GM12878 (cell line): ENCODE measurements around the gene BCOR. TPM values are rescaled to one million over a fixed set of nuclear protein-coding genes. Genes with fewer than 3 reads are reported as not detected.

ENCODE experiments used
- ATAC-seq: fragments of 200-7000 bp; cut with Tn5 transposase; 3 replicates; pipeline ENCODE4 v1.9.1; 2020; ENCODE audit warnings: mild to moderate bottlenecking, moderate library complexity
- BruUV-seq: library from RNA; stranded (reverse); fragments of 400-500 nt; replicated peaks from 2 replicates; lab custom pipeline; 2021; lab: Mats Ljungman, UMichigan
- CTCF ChIA-PET: fragments of 300-600 bp; sonication (Branson Sonifier 250); formaldehyde crosslinking; extraction: SDS; loops from one replicate; lab custom pipeline; 2021; ENCODE audit warnings: inconsistent platforms; lab: Yijun Ruan, JAX
- POLR2A ChIA-PET: fragments of 350-600 bp; formaldehyde crosslinking; extraction: SDS; loops from one replicate; lab custom pipeline; 2021; ENCODE audit warnings: inconsistent platforms; lab: Charles Lee
- RAD21 ChIA-PET: fragments of 300-600 bp; sonication (Branson Sonifier 250); formaldehyde crosslinking; loops from one replicate; lab custom pipeline; 2023; ENCODE audit warnings: antibody characterized with exemption; ENCODE audit not compliant: unreplicated experiment; lab: Charles Lee
- SMC1A ChIA-PET: fragments of 300-600 bp; sonication (Branson Sonifier 250); formaldehyde crosslinking; loops from one replicate; lab custom pipeline; 2023; ENCODE audit not compliant: unreplicated experiment, uncharacterized antibody; lab: Charles Lee
- DNase-seq: peaks from one replicate; pipeline ENCODE4 v3.0.0-alpha.2; 2011; ENCODE audit warnings: low read depth, low spot score
- FAIRE-seq: peaks from 3 replicates; lab custom pipeline; 2011; peaks lifted over from hg19 to GRCh38; lab: Jason Lieb, UNC
- H2AFZ ChIP-seq: 2 replicates; pipeline ENCODE4 v1.6.0; 2011; ENCODE audit warnings: low read depth, low read length, control low read depth; ENCODE audit not compliant: control insufficient read depth
- H3K27ac ChIP-seq: 2 replicates; pipeline ENCODE4 v1.5.1; 2011; ENCODE audit warnings: control low read depth; ENCODE audit not compliant: control insufficient read depth, insufficient read depth
- H3K27me3 ChIP-seq, 2 experiments: replicated peaks in 1 of 2; 2 replicates each; pipeline versions ENCODE4 v1.6.0 to v1.6.1; 2011; ENCODE audit warnings: low read length in 1 of 2; ENCODE audit not compliant: control insufficient read depth in 2 of 2, insufficient read depth in 2 of 2
- H3K36me3 ChIP-seq, 2 experiments: 2 replicates each; pipeline ENCODE4 v1.5.1; 2011; ENCODE audit warnings: low read length in 1 of 2; ENCODE audit not compliant: control insufficient read depth in 2 of 2, insufficient read depth in 2 of 2
- H3K4me1 ChIP-seq: 2 replicates; pipeline ENCODE4 v1.6.1; 2011; ENCODE audit warnings: mild to moderate bottlenecking, low read length, moderate library complexity, mixed read lengths; ENCODE audit not compliant: control insufficient read depth, insufficient read depth
- H3K4me2 ChIP-seq: 2 replicates; pipeline ENCODE4 v1.6.0; 2011; ENCODE audit warnings: control low read depth; ENCODE audit not compliant: control insufficient read depth, insufficient read depth
- H3K4me3 ChIP-seq: fragments of 200-600 bp; sonication (generic); 2 replicates; pipeline ENCODE4 v1.5.1; 2016
- H3K79me2 ChIP-seq: 2 replicates; pipeline ENCODE4 v1.6.0; 2011; ENCODE audit warnings: low read length; ENCODE audit not compliant: control insufficient read depth, insufficient read depth
- H3K9ac ChIP-seq: 2 replicates; pipeline ENCODE4 v1.8.0; 2011; ENCODE audit warnings: low read length, control low read depth, mixed read lengths; ENCODE audit not compliant: control insufficient read depth, insufficient read depth
- H3K9me3 ChIP-seq: replicated peaks from 3 replicates; pipeline ENCODE4 v1.5.1; 2011; ENCODE audit warnings: mild to moderate bottlenecking, low read length; ENCODE audit not compliant: control insufficient read depth, insufficient read depth
- H4K20me1 ChIP-seq: 2 replicates; pipeline ENCODE4 v1.6.0; 2011; ENCODE audit not compliant: control insufficient read depth, insufficient read depth
- ASH2L ChIP-seq: fragments of 300-600, 200-600 bp; sonication (generic); IDR thresholded peaks from 2 replicates; pipeline ENCODE4 v1.6.1; 2017; ENCODE audit warnings: low read depth, mild to moderate bottlenecking, borderline replicate concordance
- BHLHE40 ChIP-seq, 2 experiments: fragments of 450-650 bp in 1 of 2; IDR thresholded peaks; 2 replicates each; pipeline ENCODE4 v1.6.1; 2011 to 2017; ENCODE audit warnings: low read depth in 2 of 2, borderline replicate concordance in 1 of 2, improper control_type of control experiment in 1 of 2, low read length in 1 of 2, mild to moderate bottlenecking in 1 of 2
- KAT2A ChIP-seq: conservative IDR thresholded peaks from 2 replicates; pipeline ENCODE4 v1.6.1; 2011; ENCODE audit warnings: low read depth, low read length; ENCODE audit not compliant: control insufficient read depth
- MXI1 ChIP-seq: fragments of 150-350 bp; IDR thresholded peaks from 2 replicates; pipeline ENCODE4 v1.6.1; 2011; ENCODE audit warnings: low read depth, mild to moderate bottlenecking, inconsistent platforms, low read length, improper control_type of control experiment
- NFIC ChIP-seq: IDR thresholded peaks from 2 replicates; pipeline ENCODE4 v1.6.1; 2012; ENCODE audit warnings: low read depth, mild to moderate bottlenecking, inconsistent platforms, low read length, moderate library complexity
- PAX8 ChIP-seq: fragments of 450-650 bp; IDR thresholded peaks from 2 replicates; pipeline ENCODE4 v1.6.1; 2017; ENCODE audit warnings: mild to moderate bottlenecking, moderate library complexity
- SMC3 ChIP-seq: IDR thresholded peaks from 2 replicates; pipeline ENCODE4 v1.6.1; 2011; ENCODE audit warnings: low read length, improper control_type of control experiment, borderline replicate concordance
- TAF1 ChIP-seq: IDR thresholded peaks from 2 replicates; pipeline ENCODE4 v1.6.1; 2011; ENCODE audit warnings: mild to moderate bottlenecking, low read depth, low read length, borderline replicate concordance
- TARDBP ChIP-seq: IDR thresholded peaks from 2 replicates; pipeline ENCODE4 v1.6.1; 2016; ENCODE audit warnings: borderline replicate concordance
- TBL1XR1 ChIP-seq: IDR thresholded peaks from 2 replicates; pipeline ENCODE4 v1.6.1; 2012; ENCODE audit warnings: low read depth, low read length, improper control_type of control experiment
- WRNIP1 ChIP-seq: IDR thresholded peaks from 2 replicates; pipeline ENCODE4 v1.6.1; 2011; ENCODE audit warnings: low read depth, low read length, improper control_type of control experiment, borderline replicate concordance
- ZNF274 ChIP-seq: IDR thresholded peaks from one replicate; pipeline ENCODE4 v1.8.0; 2011; ENCODE audit not compliant: insufficient read length, insufficient read depth
- WGBS: methylation state at CpG from one replicate; pipeline ENCODE4 v1.1.6; 2016; ENCODE audit warnings: low lambda C conversion rate; ENCODE audit not compliant: insufficient replicate concordance, insufficient coverage; ENCODE audit errors: missing lambda C conversion rate; 5-methylcytosine and 5-hydroxymethylcytosine counted together
- in situ Hi-C: fragments of 300-500 bp; cut with MboI; formaldehyde crosslinking; loops from 9 replicates; pipeline ENCODE4 v1.14.3; 2018; ENCODE audit warnings: mixed read lengths
- intact Hi-C: fragments of 100-400 bp; cut with micrococcal nuclease; formaldehyde crosslinking; loops from one replicate; pipeline ENCODE4 v1.14.2; 2022; ENCODE audit not compliant: unreplicated experiment
- polyA plus RNA-seq, 11 experiments: library from polyadenylated mRNA; depleted of rRNA in 4 of 11; unstranded in 6 of 11; stranded (reverse) in 5 of 11; fragments of >200 nt; fragmentation: Nextera tagmentation in 4 of 11; fragmentation: Illumina TruSeq in 1 of 11; extraction: Ambion mirVana in 4 of 11; extraction: Trizol in 1 of 11; gene quantifications; 1 replicate in 1 of 11; 2 replicates in 10 of 11; pipeline versions ENCODE4 v1.2.1 to v1.2.3, GENCODE V29; 2011 to 2016; ENCODE audit warnings: inconsistent platforms in 2 of 11, missing spikeins in 2 of 11, low read depth in 1 of 11
- total RNA-seq, 4 experiments: library from RNA; depleted of rRNA in 3 of 4; stranded (reverse); fragments of >200 nt in 3 of 4; fragmentation: Illumina TruSeq in 1 of 4; extraction: Trizol in 1 of 4; gene quantifications; 2 replicates each; pipeline versions ENCODE4 v1.2.1 to v1.2.3, GENCODE V29; 2013 to 2021
- TF ChIP-seq, protein P1 (sequence below): IDR thresholded peaks from 2 replicates; pipeline ENCODE4 v1.6.1; 2012; ENCODE audit warnings: low read length, inconsistent platforms
- TF ChIP-seq, protein P2 (sequence below): fragments of 450-650 bp; IDR thresholded peaks from 2 replicates; pipeline ENCODE4 v1.6.1; 2018; ENCODE audit warnings: mild to moderate bottlenecking, low read depth, moderate library complexity; ENCODE audit not compliant: partially characterized antibody
- TF ChIP-seq, protein P3 (sequence below): fragments of 450-650 bp; IDR thresholded peaks from 2 replicates; pipeline ENCODE4 v1.6.1; 2017; ENCODE audit warnings: mild to moderate bottlenecking, moderate library complexity

The BCOR gene
- total and polyA plus RNA-seq, 10 of the 15 experiments (the other 5 are each of a cell fraction or from before 2014, with no cell fraction given), result 5.1 to 16.4 (median 10.1) TPM

DNA sequence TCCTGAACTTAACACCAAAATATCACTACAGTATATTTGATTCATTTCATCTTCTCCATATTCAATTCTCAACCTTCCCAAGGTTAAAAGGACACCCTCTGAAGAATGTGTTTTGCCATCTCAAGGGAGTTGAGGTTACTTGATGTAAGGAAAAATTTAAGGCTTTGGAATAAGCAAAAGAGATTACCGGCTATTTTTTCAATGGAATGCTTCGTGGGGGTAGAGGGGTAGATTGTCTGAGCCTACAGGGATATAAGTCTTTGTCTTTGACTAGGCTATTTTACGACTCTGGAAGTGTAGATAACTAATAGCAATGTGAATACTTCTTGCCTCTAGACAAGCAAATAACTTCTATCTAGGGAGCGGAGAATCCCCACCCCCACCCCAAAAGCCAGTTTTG is 78.2 kb downstream of the BCOR start:
- ChIA-PET POLR2A (no interaction called here), SMC1A (no interaction called here)
- no peak for DNase-seq
- H3K27me3 ChIP-seq, result no peaks in the 10 kb centered on the region
- TF ChIP-seq SMC3 (no peak), PAX8 (no peak), BHLHE40 (IDR thresholded peaks at IDR 0.05; ENCODE audit: borderline replicate concordance in 1 of 2, low read depth in 2 of 2, low read length in 1 of 2) (no peak), MXI1 (no peak), WRNIP1 (no peak), ASH2L (no peak), KAT2A (no peak), TAF1 (no peak), ZNF274 (no peak), TBL1XR1 (no peak), NFIC (no peak), TARDBP (no peak)
- TF ChIP-seq, protein P1, sequence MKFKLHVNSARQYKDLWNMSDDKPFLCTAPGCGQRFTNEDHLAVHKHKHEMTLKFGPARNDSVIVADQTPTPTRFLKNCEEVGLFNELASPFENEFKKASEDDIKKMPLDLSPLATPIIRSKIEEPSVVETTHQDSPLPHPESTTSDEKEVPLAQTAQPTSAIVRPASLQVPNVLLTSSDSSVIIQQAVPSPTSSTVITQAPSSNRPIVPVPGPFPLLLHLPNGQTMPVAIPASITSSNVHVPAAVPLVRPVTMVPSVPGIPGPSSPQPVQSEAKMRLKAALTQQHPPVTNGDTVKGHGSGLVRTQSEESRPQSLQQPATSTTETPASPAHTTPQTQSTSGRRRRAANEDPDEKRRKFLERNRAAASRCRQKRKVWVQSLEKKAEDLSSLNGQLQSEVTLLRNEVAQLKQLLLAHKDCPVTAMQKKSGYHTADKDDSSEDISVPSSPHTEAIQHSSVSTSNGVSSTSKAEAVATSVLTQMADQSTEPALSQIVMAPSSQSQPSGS, result no peak
- TF ChIP-seq, protein P2, sequence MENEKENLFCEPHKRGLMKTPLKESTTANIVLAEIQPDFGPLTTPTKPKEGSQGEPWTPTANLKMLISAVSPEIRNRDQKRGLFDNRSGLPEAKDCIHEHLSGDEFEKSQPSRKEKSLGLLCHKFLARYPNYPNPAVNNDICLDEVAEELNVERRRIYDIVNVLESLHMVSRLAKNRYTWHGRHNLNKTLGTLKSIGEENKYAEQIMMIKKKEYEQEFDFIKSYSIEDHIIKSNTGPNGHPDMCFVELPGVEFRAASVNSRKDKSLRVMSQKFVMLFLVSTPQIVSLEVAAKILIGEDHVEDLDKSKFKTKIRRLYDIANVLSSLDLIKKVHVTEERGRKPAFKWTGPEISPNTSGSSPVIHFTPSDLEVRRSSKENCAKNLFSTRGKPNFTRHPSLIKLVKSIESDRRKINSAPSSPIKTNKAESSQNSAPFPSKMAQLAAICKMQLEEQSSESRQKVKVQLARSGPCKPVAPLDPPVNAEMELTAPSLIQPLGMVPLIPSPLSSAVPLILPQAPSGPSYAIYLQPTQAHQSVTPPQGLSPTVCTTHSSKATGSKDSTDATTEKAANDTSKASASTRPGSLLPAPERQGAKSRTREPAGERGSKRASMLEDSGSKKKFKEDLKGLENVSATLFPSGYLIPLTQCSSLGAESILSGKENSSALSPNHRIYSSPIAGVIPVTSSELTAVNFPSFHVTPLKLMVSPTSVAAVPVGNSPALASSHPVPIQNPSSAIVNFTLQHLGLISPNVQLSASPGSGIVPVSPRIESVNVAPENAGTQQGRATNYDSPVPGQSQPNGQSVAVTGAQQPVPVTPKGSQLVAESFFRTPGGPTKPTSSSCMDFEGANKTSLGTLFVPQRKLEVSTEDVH, result no peak
- TF ChIP-seq, protein P3, sequence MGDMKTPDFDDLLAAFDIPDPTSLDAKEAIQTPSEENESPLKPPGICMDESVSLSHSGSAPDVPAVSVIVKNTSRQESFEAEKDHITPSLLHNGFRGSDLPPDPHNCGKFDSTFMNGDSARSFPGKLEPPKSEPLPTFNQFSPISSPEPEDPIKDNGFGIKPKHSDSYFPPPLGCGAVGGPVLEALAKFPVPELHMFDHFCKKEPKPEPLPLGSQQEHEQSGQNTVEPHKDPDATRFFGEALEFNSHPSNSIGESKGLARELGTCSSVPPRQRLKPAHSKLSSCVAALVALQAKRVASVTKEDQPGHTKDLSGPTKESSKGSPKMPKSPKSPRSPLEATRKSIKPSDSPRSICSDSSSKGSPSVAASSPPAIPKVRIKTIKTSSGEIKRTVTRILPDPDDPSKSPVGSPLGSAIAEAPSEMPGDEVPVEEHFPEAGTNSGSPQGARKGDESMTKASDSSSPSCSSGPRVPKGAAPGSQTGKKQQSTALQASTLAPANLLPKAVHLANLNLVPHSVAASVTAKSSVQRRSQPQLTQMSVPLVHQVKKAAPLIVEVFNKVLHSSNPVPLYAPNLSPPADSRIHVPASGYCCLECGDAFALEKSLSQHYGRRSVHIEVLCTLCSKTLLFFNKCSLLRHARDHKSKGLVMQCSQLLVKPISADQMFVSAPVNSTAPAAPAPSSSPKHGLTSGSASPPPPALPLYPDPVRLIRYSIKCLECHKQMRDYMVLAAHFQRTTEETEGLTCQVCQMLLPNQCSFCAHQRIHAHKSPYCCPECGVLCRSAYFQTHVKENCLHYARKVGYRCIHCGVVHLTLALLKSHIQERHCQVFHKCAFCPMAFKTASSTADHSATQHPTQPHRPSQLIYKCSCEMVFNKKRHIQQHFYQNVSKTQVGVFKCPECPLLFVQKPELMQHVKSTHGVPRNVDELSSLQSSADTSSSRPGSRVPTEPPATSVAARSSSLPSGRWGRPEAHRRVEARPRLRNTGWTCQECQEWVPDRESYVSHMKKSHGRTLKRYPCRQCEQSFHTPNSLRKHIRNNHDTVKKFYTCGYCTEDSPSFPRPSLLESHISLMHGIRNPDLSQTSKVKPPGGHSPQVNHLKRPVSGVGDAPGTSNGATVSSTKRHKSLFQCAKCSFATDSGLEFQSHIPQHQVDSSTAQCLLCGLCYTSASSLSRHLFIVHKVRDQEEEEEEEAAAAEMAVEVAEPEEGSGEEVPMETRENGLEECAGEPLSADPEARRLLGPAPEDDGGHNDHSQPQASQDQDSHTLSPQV, result no peak
- TF ChIP-seq, all 136 proteins: peak for 0
- intact Hi-C loops, result loop anchor here (10.0 kb wide), 1 partner anchor 205 kb away; no protein-coding TSS in a partner anchor
- H3K36me3 ChIP-seq, result no peaks in the 10 kb centered on the region
- H3K4me1 ChIP-seq, result peaks cover 8% of the 10 kb centered on the region; the same call in 1 of the 2 replicates
- 69% methylated on average over 4 of the region's 4 CpGs for WGBS
- RAD21 ChIA-PET, result no interaction called here
- BruUV-seq, result no TSS peak
- H3K9me3 ChIP-seq, result peaks cover 11% of the 10 kb centered on the region
- ATAC-seq, result no peak
- no peak overlapping the region for H3K4me3 ChIP-seq
- H3K4me2 ChIP-seq, result no peak overlapping the region
- CTCF ChIA-PET, result no interaction called here
- H3K27ac ChIP-seq, result no peak overlapping the region
- no peak for FAIRE-seq
- H3K9ac ChIP-seq, result no peak overlapping the region
- in situ Hi-C loops, result no loop called here
- no peaks in the 10 kb centered on the region for H4K20me1 ChIP-seq
- no peak overlapping the region for H2AFZ ChIP-seq
- no peaks in the 10 kb centered on the region for H3K79me2 ChIP-seq
